Measurements from ENCODE around the gene SCN3A.

SCN3A gene

DNA sequence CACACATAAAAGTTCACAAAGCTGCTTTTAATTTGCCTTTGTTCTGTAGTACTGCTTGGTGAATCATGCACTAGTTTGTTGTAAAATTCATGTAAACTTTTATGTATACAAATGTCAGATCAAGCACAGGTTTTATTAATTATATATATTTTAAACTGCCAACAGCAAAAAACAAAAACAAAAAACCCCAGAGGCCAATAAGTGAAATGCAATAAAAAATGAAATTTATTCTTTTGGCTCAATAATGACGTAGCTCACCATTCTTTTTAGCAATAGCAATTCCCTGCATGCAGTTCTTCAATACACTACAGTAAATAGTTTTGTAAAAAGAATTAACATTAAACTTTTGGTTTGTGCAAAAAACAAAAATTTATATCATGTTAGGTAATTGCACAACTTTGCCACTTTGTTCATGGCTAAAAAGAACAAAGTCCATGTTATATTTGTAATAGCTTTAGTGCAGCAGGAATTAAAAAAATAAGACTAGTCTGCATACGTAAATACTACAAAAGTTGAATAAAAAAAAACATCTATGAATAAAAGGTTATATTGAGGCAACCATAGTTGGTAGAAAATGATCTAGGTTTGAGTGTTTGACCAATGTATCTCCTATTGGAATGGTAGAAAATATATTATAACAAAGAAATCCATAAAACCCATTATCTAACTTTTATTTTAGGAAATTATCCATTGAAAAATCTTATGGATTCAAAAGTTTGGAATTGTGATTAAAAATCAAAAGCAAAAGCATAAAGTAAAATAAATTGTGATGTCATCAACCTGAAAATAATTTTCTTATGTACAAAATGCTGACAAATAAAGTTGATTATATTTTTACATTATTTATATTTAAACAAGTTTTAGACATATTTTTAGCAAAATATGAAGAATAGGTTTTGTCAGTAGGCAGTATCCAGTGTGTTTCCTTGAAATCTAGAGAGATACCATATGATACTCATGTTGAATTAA lies 115.6 kb downstream of the SCN3A start:
- Histone ChIP-seq H3K9me3 (ENCODE audit: control insufficient read depth, insufficient read depth, low read length) (no peaks in the 10 kb centered on the region), H3K36me3 (ENCODE audit: control insufficient read depth, low read length) (no peaks in the 10 kb centered on the region), H3K4me1 (ENCODE audit: control insufficient read depth, low read length) (no peaks in the 10 kb centered on the region), H3K4me2 (ENCODE audit: low read length) (no peak overlapping the region), H3K4me3 (ENCODE audit: low read length) (no peak overlapping the region), H3K79me2 (ENCODE audit: control insufficient read depth, low read length) (no peaks in the 10 kb centered on the region), H3K27me3 (ENCODE audit: control insufficient read depth, low read length) (no peaks in the 10 kb centered on the region), H3K9me2 (replicated peaks; ENCODE audit: control insufficient read depth, low read length) (no peaks in the 10 kb centered on the region), H3K27ac (ENCODE audit: low read depth, low read length) (no peak overlapping the region), H3F3A (ENCODE audit: control insufficient read depth, insufficient read depth) (no peaks in the 10 kb centered on the region), H4K20me1 (ENCODE audit: control insufficient read depth, insufficient read depth, low read depth, low read length) (no peaks in the 10 kb centered on the region)
- TF ChIP-seq EZH2phosphoT487 (IDR thresholded peaks at IDR 0.05; ENCODE audit: borderline replicate concordance, low read length) = no peak

DNA sequence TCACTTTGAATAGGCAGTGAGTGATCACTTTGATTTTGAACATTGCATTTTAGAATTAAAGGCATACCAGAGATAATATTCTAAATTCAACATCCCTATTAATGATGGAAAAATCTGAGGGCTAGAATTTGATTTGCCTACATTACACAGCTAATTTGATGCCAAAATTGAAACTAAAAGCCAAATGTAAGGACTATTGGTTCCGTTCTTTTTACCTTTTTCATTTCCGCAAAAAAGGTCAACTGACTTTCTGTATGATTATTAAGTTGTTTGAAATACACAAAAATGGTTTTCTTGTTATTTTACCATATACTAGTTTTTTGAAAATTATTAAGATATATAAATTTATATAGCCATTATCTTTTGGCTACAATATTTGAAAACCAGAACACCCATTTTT lies 117.5 kb downstream of the SCN3A start:
- Histone ChIP-seq H3K9me2 (replicated peaks; ENCODE audit: control insufficient read depth, low read length) (no peaks in the 10 kb centered on the region), H4K20me1 (ENCODE audit: control insufficient read depth, insufficient read depth, low read depth, low read length) (no peaks in the 10 kb centered on the region), H3K27ac (ENCODE audit: low read depth, low read length) (no peak overlapping the region), H3K4me2 (ENCODE audit: low read length) (no peak overlapping the region), H3K79me2 (ENCODE audit: control insufficient read depth, low read length) (no peaks in the 10 kb centered on the region), H3K4me3 (ENCODE audit: low read length) (no peak overlapping the region), H3K36me3 (ENCODE audit: control insufficient read depth, low read length) (no peaks in the 10 kb centered on the region), H3K4me1 (ENCODE audit: control insufficient read depth, low read length) (no peaks in the 10 kb centered on the region), H3F3A (ENCODE audit: control insufficient read depth, insufficient read depth) (no peaks in the 10 kb centered on the region), H3K27me3 (ENCODE audit: control insufficient read depth, low read length) (no peaks in the 10 kb centered on the region), H3K9me3 (ENCODE audit: control insufficient read depth, insufficient read depth, low read length) (no peaks in the 10 kb centered on the region)
- TF ChIP-seq, protein P1, sequence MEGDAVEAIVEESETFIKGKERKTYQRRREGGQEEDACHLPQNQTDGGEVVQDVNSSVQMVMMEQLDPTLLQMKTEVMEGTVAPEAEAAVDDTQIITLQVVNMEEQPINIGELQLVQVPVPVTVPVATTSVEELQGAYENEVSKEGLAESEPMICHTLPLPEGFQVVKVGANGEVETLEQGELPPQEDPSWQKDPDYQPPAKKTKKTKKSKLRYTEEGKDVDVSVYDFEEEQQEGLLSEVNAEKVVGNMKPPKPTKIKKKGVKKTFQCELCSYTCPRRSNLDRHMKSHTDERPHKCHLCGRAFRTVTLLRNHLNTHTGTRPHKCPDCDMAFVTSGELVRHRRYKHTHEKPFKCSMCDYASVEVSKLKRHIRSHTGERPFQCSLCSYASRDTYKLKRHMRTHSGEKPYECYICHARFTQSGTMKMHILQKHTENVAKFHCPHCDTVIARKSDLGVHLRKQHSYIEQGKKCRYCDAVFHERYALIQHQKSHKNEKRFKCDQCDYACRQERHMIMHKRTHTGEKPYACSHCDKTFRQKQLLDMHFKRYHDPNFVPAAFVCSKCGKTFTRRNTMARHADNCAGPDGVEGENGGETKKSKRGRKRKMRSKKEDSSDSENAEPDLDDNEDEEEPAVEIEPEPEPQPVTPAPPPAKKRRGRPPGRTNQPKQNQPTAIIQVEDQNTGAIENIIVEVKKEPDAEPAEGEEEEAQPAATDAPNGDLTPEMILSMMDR (IDR thresholded peaks at IDR 0.05; ENCODE audit: low read depth, low read length, poor library complexity, severe bottlenecking) = no peak
- TF ChIP-seq EZH2phosphoT487 (IDR thresholded peaks at IDR 0.05; ENCODE audit: borderline replicate concordance, low read length) = no peak

DNA sequence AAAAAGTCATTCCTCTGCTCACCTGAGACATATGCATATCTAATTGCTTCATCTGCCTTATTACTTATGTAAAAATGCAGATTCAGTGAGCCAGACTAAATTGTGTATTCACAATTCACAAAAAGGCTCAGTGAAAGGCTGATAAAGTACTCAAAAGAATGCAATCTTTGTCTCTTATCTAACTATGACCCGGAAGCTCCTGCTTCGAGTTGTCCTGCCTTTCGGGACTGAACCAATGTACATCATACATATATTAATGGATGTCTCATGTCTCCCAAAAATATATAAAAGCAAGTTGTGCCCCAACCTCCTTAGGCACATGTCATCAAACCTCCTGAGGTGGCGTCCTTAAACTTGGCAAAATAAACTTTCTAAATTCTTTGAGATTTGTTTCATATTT lies 120.5 kb downstream of the SCN3A start:
- H3K9me2 ChIP-seq (replicated peaks; ENCODE audit: control insufficient read depth, low read length) = no peaks in the 10 kb centered on the region
- H3K4me2 ChIP-seq (ENCODE audit: low read length) = no peak overlapping the region

More for the DNA sequence above, 120.5 kb downstream of the SCN3A start:
- H4K20me1 ChIP-seq (ENCODE audit: control insufficient read depth, insufficient read depth, low read depth, low read length) = no peaks in the 10 kb centered on the region
- no peaks in the 10 kb centered on the region for H3K4me1 ChIP-seq (ENCODE audit: control insufficient read depth, low read length)
- no peaks in the 10 kb centered on the region for H3K9me3 ChIP-seq (ENCODE audit: control insufficient read depth, insufficient read depth, low read length)
- TF ChIP-seq, protein P1 (IDR thresholded peaks at IDR 0.05; ENCODE audit: low read depth, low read length, poor library complexity, severe bottlenecking) = no peak
- TF ChIP-seq EZH2phosphoT487 (IDR thresholded peaks at IDR 0.05; ENCODE audit: borderline replicate concordance, low read length) = no peak
- H3K4me3 ChIP-seq (ENCODE audit: low read length) = no peak overlapping the region
- H3K27ac ChIP-seq (ENCODE audit: low read depth, low read length) = no peak overlapping the region
- H3K79me2 ChIP-seq (ENCODE audit: control insufficient read depth, low read length) = no peaks in the 10 kb centered on the region
- no peaks in the 10 kb centered on the region for H3K27me3 ChIP-seq (ENCODE audit: control insufficient read depth, low read length)
- H3K36me3 ChIP-seq (ENCODE audit: control insufficient read depth, low read length) = no peaks in the 10 kb centered on the region
- no peaks in the 10 kb centered on the region for H3F3A ChIP-seq (ENCODE audit: control insufficient read depth, insufficient read depth)

All from DOHH2 (cell line).